ENCODE data around the gene NF1.
"Not testable (repeated sequence)": the region's sequence is repeated elsewhere in the genome, so short reads cannot be mapped to it uniquely, and the experiment has no call there.

The NF1 gene

GRCh38 chr17:31364012-31364411 lies 269.2 kb downstream of the NF1 start:
- DNase-seq = no peak

GRCh38 chr17:31366088-31366487 lies 271.3 kb downstream of the NF1 start:
- DNase-seq = no peak

GRCh38 chr17:31369266-31369665 lies 274.5 kb downstream of the NF1 start:
- DNase-seq = no peak

GRCh38 chr17:31371511-31372097 lies 276.8 kb downstream of the NF1 start:
- DNase-seq = no peak

- no peak for DNase-seq
Measured at GRCh38 chr17:31373150-31374093, 278.6 kb downstream of the NF1 start.

- no peak for DNase-seq
Measured at GRCh38 chr17:31374094-31374447, 279.3 kb downstream of the NF1 start.

GRCh38 chr17:31374503-31374902 lies 279.7 kb downstream of the NF1 start:
- no peak for DNase-seq

- no peak for DNase-seq
Measured at GRCh38 chr17:31378638-31379037, 283.9 kb downstream of the NF1 start.

GRCh38 chr17:31379597-31380205 lies 284.9 kb downstream of the NF1 start:
- no peak for DNase-seq

- DNase-seq = no peak
Measured at GRCh38 chr17:31381165-31381668, 286.4 kb downstream of the NF1 start.

GRCh38 chr17:31382668-31383275 lies 288.0 kb downstream of the NF1 start:
- not testable (repeated sequence) for DNase-seq

GRCh38 chr17:31383488-31383887 lies 288.7 kb downstream of the NF1 start:
- not testable (repeated sequence) for DNase-seq

- DNase-seq = no peak
Measured at GRCh38 chr17:31385428-31386285, 290.9 kb downstream of the NF1 start.

- no peak for DNase-seq
Measured at GRCh38 chr17:31386542-31387075, 291.8 kb downstream of the NF1 start.

GRCh38 chr17:31387438-31387837 lies 292.7 kb downstream of the NF1 start:
- no peak for DNase-seq

GRCh38 chr17:31388351-31388750 lies 293.6 kb downstream of the NF1 start:
- no peak for DNase-seq

- DNase-seq = no peak
Measured at GRCh38 chr17:31388770-31389656, 294.2 kb downstream of the NF1 start.

- DNase-seq = no peak
Measured at GRCh38 chr17:31389657-31390381, 295.0 kb downstream of the NF1 start.

- no peak for DNase-seq
Measured at GRCh38 chr17:31390426-31390747, 295.6 kb downstream of the NF1 start.

GRCh38 chr17:31390748-31391495 lies 296.1 kb downstream of the NF1 start:
- DNase-seq = no peak
